Measurements from ENCODE around the gene ZSWIM9.
"Not testable (repeated sequence)": the region's sequence is repeated elsewhere in the genome, so short reads cannot be mapped to it uniquely, and the experiment has no call there.

GRCh38 chr19:48220784-48221183, 50.3 kb downstream of the ZSWIM9 start:
- not testable (repeated sequence) for TF ChIP-seq CTCF (IDR thresholded peaks at IDR 0.05); POLR2AphosphoS5 (IDR thresholded peaks at IDR 0.05; ENCODE audit: low read depth, low read length); REST (IDR thresholded peaks at IDR 0.05; ENCODE audit: insufficient read depth in 1 of 2, low read depth in 2 of 2, low read length in 1 of 2)
